Measurements from ENCODE around the gene ACTN3.

The ACTN3 gene

DNA sequence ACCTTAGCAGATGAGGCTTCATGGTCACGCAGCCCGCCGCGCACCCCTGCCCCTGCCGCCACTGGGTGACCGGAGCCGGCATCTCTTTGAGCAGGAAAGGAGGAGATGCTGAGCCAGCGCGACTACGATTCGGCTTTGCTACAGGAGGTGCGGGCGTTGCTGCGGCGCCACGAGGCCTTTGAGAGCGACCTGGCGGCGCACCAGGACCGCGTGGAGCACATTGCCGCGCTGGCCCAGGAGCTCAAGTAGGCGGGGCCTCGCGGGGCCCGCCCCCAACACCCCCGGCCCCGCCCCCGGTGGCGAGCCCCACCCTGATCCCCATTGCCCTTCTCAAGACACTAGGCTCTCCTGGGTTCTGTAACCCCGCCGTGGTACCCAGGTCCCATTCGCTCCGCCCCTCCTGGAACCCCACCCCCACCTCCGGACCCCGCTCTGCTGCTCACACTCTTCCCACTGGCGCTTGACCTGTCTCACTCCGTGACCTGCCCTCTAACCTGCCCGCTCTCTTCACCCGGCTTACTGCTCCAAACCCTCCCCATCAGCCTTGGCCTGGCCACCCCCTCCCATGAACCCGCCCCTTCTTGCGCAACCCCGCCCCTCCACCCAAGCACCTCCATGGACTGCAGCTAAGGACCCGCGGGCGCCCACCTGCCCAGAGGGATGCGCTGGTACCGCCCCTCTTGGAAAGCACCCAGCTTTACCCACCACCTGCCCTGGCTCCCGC, 12.6 kb downstream of the ACTN3 start:
- Histone ChIP-seq H3K18ac (ENCODE audit: low read length) (no peak overlapping the region), H3K4me2 (ENCODE audit: low read length) (no peak overlapping the region)
- no CpG with 5 or more reads among the region's 50 CpGs for WGBS (ENCODE audit: extremely low coverage, insufficient coverage, low lambda C conversion rate)

DNA sequence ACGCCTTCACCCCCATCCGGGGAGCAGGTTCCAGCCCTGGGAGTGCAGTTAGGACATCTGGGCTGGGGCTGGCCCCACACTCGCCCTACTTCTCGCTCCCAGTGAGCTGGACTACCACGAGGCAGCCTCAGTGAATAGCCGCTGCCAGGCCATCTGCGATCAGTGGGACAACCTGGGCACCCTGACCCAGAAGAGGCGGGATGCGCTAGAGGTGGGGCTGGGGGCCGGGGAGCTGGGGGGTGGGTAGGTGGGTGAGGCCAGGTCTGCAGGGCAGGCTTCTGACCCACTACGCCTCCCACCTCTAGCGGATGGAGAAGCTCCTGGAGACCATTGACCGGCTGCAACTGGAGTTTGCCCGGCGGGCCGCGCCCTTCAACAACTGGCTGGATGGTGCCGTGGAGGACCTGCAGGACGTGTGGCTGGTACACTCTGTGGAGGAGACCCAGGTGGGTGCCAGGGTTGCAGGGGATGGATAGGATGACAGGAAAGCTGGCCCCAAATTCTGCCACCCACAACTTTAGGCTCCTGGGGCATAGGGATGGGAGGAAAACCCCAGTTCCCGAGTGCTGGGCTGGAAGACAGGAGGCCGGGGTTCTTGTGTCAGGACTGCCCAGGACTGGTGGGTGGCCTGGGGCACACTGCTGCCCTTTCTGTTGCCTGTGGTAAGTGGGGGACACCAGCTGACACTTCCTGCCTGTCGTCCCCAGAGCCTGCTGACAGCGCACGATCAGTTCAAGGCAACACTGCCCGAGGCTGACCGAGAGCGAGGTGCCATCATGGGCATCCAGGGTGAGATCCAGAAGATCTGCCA, 13.4 kb downstream of the ACTN3 start:
- WGBS (ENCODE audit: extremely low coverage, insufficient coverage, low lambda C conversion rate) = no CpG with 5 or more reads among the region's 27 CpGs
- H4K8ac ChIP-seq (ENCODE audit: low read depth, low read length) = no peak overlapping the region
- no peaks in the 10 kb centered on the region for H3K36me3 ChIP-seq (ENCODE audit: control insufficient read depth, insufficient read depth, low read length)
- H2BK15ac ChIP-seq (replicated peaks; ENCODE audit: low read depth) = no peak overlapping the region
- no peak overlapping the region for H3K27ac ChIP-seq (ENCODE audit: low read depth, low read length)
- no peak overlapping the region for H2BK5ac ChIP-seq (ENCODE audit: low read length)
- no peak overlapping the region for H3K9ac ChIP-seq (ENCODE audit: low read length)
- no peaks in the 10 kb centered on the region for H3K27me3 ChIP-seq (ENCODE audit: insufficient read depth, low read length, poor library complexity)
- no peak overlapping the region for H2BK120ac ChIP-seq (ENCODE audit: low read depth, low read length)
- H3K4me1 ChIP-seq (ENCODE audit: control insufficient read depth, low read depth, low read length) = no peaks in the 10 kb centered on the region
- H3K56ac ChIP-seq (ENCODE audit: low read length) = no peak overlapping the region
- no peaks in the 10 kb centered on the region for H3K79me2 ChIP-seq (ENCODE audit: control insufficient read depth, insufficient read depth, low read length)
- H3K23ac ChIP-seq (ENCODE audit: low read length) = no peak overlapping the region
- H2AK5ac ChIP-seq (ENCODE audit: low read length) = no peak overlapping the region
- H3K79me1 ChIP-seq (ENCODE audit: low read length) = no peaks in the 10 kb centered on the region
- no peak overlapping the region for H3K18ac ChIP-seq (ENCODE audit: low read length)
- no peak for DNase-seq
- H3K4ac ChIP-seq (ENCODE audit: low read depth, low read length) = no peak overlapping the region
- no peak overlapping the region for H3K4me3 ChIP-seq (ENCODE audit: low read length)
- H4K5ac ChIP-seq (ENCODE audit: low read length) = no peak overlapping the region
- no peak overlapping the region for H3K4me2 ChIP-seq (ENCODE audit: low read length)

More for the DNA sequence above, 12.6 kb downstream of the ACTN3 start:
- no peak overlapping the region for H3K56ac ChIP-seq (ENCODE audit: low read length)
- H3K4me1 ChIP-seq (ENCODE audit: control insufficient read depth, low read depth, low read length) = no peaks in the 10 kb centered on the region
- H2BK15ac ChIP-seq (replicated peaks; ENCODE audit: low read depth) = no peak overlapping the region
- no peak overlapping the region for H3K27ac ChIP-seq (ENCODE audit: low read depth, low read length)
- H3K36me3 ChIP-seq (ENCODE audit: control insufficient read depth, insufficient read depth, low read length) = no peaks in the 10 kb centered on the region
- no peaks in the 10 kb centered on the region for H3K79me2 ChIP-seq (ENCODE audit: control insufficient read depth, insufficient read depth, low read length)
- no peak overlapping the region for H3K4me3 ChIP-seq (ENCODE audit: low read length)
- H4K5ac ChIP-seq (ENCODE audit: low read length) = no peak overlapping the region
- no peak overlapping the region for H2BK5ac ChIP-seq (ENCODE audit: low read length)
- H3K23ac ChIP-seq (ENCODE audit: low read length) = no peak overlapping the region
- no peak for DNase-seq
- H3K27me3 ChIP-seq (ENCODE audit: insufficient read depth, low read length, poor library complexity) = no peaks in the 10 kb centered on the region
- no peak overlapping the region for H4K8ac ChIP-seq (ENCODE audit: low read depth, low read length)
- no peaks in the 10 kb centered on the region for H3K79me1 ChIP-seq (ENCODE audit: low read length)
- H2BK120ac ChIP-seq (ENCODE audit: low read depth, low read length) = no peak overlapping the region
- no peak overlapping the region for H2AK5ac ChIP-seq (ENCODE audit: low read length)
- no peak overlapping the region for H3K9ac ChIP-seq (ENCODE audit: low read length)
- H3K4ac ChIP-seq (ENCODE audit: low read depth, low read length) = no peak overlapping the region

DNA sequence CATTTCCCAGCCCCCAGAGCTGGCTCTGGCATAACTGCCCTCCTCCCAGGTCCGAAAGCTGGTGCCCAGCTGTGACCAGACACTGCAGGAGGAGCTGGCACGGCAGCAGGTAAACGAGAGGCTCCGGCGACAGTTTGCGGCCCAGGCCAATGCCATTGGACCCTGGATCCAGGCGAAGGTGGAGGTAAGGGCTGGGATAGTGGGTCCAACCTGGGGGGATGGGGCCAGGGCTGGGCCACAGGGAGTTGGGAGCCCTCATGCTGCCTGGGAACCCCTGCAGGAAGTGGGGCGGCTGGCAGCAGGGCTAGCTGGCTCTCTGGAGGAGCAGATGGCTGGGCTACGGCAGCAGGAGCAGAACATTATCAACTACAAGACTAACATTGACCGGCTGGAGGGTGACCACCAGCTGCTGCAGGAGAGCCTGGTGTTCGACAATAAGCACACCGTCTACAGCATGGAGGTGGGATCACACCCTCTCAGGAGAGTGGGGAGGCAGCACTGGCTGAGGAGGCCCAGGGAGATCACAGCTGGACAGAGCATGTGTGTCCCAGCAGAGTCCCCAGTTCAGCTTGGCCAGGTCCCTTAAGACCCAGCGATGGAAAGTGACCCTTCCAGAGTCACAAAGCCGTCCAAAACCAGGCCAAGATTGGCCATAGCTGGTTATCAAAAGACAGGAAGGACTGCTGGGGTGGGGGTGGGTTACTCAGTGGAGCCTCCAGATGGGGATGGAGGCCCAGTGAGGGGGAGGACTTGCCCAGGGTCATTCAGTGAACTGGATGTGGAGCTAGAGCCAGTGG, 14.7 kb downstream of the ACTN3 start:
- Histone ChIP-seq H3K4me1 (ENCODE audit: control insufficient read depth, low read depth, low read length) (no peaks in the 10 kb centered on the region), H3K9ac (ENCODE audit: low read length) (no peak overlapping the region), H4K5ac (ENCODE audit: low read length) (no peak overlapping the region), H2BK120ac (ENCODE audit: low read depth, low read length) (no peak overlapping the region), H3K4me2 (ENCODE audit: low read length) (no peak overlapping the region), H3K56ac (ENCODE audit: low read length) (peak overlapping the region; percentile 25), H3K4ac (ENCODE audit: low read depth, low read length) (no peak overlapping the region), H3K27me3 (ENCODE audit: insufficient read depth, low read length, poor library complexity) (no peaks in the 10 kb centered on the region), H3K79me1 (ENCODE audit: low read length) (no peaks in the 10 kb centered on the region), H2BK15ac (replicated peaks; ENCODE audit: low read depth) (no peak overlapping the region), H3K36me3 (ENCODE audit: control insufficient read depth, insufficient read depth, low read length) (no peaks in the 10 kb centered on the region), H3K27ac (ENCODE audit: low read depth, low read length) (no peak overlapping the region), H2AK5ac (ENCODE audit: low read length) (no peak overlapping the region), H2BK5ac (ENCODE audit: low read length) (no peak overlapping the region), H4K8ac (ENCODE audit: low read depth, low read length) (no peak overlapping the region), H3K4me3 (ENCODE audit: low read length) (no peak overlapping the region), H3K23ac (ENCODE audit: low read length) (no peak overlapping the region), H3K18ac (ENCODE audit: low read length) (no peak overlapping the region), H3K79me2 (ENCODE audit: control insufficient read depth, insufficient read depth, low read length) (no peaks in the 10 kb centered on the region)
- WGBS (ENCODE audit: extremely low coverage, insufficient coverage, low lambda C conversion rate) = no CpG with 5 or more reads among the region's 14 CpGs
- DNase-seq = no peak

DNA sequence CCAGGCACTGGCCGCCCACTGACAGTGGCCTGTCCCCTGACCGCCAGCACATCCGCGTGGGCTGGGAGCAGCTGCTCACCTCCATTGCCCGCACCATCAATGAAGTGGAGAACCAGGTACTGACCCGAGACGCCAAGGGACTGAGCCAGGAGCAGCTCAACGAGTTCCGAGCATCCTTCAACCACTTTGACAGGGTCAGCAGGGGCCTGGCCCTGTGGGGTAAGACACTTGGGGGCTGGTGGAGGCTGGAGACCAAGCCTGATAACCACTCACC, 15.2 kb downstream of the ACTN3 start:
- no peak overlapping the region for H2BK120ac ChIP-seq (ENCODE audit: low read depth, low read length)
- no peaks in the 10 kb centered on the region for H3K79me2 ChIP-seq (ENCODE audit: control insufficient read depth, insufficient read depth, low read length)
- H3K4me1 ChIP-seq (ENCODE audit: control insufficient read depth, low read depth, low read length) = no peaks in the 10 kb centered on the region
- H3K23ac ChIP-seq (ENCODE audit: low read length) = no peak overlapping the region
- H3K18ac ChIP-seq (ENCODE audit: low read length) = no peak overlapping the region
- no peaks in the 10 kb centered on the region for H3K36me3 ChIP-seq (ENCODE audit: control insufficient read depth, insufficient read depth, low read length)
- no peak overlapping the region for H3K56ac ChIP-seq (ENCODE audit: low read length)
- no peak overlapping the region for H3K9ac ChIP-seq (ENCODE audit: low read length)
- H3K27ac ChIP-seq (ENCODE audit: low read depth, low read length) = no peak overlapping the region
- no peak for DNase-seq
- no peaks in the 10 kb centered on the region for H3K27me3 ChIP-seq (ENCODE audit: insufficient read depth, low read length, poor library complexity)
- no peak overlapping the region for H4K8ac ChIP-seq (ENCODE audit: low read depth, low read length)
- no peak overlapping the region for H2BK5ac ChIP-seq (ENCODE audit: low read length)
- no peak overlapping the region for H2BK15ac ChIP-seq (replicated peaks; ENCODE audit: low read depth)
- no peak overlapping the region for H3K4ac ChIP-seq (ENCODE audit: low read depth, low read length)
- no peak overlapping the region for H3K4me3 ChIP-seq (ENCODE audit: low read length)
- H3K79me1 ChIP-seq (ENCODE audit: low read length) = no peaks in the 10 kb centered on the region
- no CpG with 5 or more reads among the region's 9 CpGs for WGBS (ENCODE audit: extremely low coverage, insufficient coverage, low lambda C conversion rate)
- H3K4me2 ChIP-seq (ENCODE audit: low read length) = no peak overlapping the region
- no peak overlapping the region for H2AK5ac ChIP-seq (ENCODE audit: low read length)
- H4K5ac ChIP-seq (ENCODE audit: low read length) = no peak overlapping the region

DNA sequence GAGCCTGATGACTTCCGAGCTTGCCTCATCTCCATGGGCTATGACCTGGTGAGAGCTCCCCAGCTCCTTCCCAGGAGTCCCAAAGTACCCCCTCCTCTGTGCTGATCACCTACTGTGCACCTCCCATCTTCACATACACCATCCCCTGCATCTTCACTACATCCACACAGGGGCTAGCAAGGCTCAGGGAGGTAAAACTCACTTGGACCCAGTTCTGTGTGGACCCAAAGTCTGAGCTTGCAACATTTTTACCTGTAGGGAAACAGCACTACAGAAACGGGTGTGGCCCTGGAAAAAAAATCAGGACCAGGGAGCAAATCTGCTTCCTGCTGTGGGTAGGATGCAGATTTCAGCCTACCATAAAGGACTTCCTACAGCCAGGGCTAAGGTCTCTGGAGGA, 15.6 kb downstream of the ACTN3 start:
- H2BK5ac ChIP-seq (ENCODE audit: low read length) = no peak overlapping the region
- no peak overlapping the region for H4K5ac ChIP-seq (ENCODE audit: low read length)
- H3K4me3 ChIP-seq (ENCODE audit: low read length) = no peak overlapping the region
- H3K23ac ChIP-seq (ENCODE audit: low read length) = no peak overlapping the region
- H4K8ac ChIP-seq (ENCODE audit: low read depth, low read length) = no peak overlapping the region
- H3K4me2 ChIP-seq (ENCODE audit: low read length) = no peak overlapping the region
- H3K27ac ChIP-seq (ENCODE audit: low read depth, low read length) = no peak overlapping the region
- no peak overlapping the region for H3K56ac ChIP-seq (ENCODE audit: low read length)
- H3K36me3 ChIP-seq (ENCODE audit: control insufficient read depth, insufficient read depth, low read length) = no peaks in the 10 kb centered on the region
- no peak overlapping the region for H2BK120ac ChIP-seq (ENCODE audit: low read depth, low read length)
- no peak overlapping the region for H3K4ac ChIP-seq (ENCODE audit: low read depth, low read length)
- H3K27me3 ChIP-seq (ENCODE audit: insufficient read depth, low read length, poor library complexity) = no peaks in the 10 kb centered on the region
- H3K4me1 ChIP-seq (ENCODE audit: control insufficient read depth, low read depth, low read length) = no peaks in the 10 kb centered on the region
- no peak overlapping the region for H2BK15ac ChIP-seq (replicated peaks; ENCODE audit: low read depth)
- H3K79me1 ChIP-seq (ENCODE audit: low read length) = no peaks in the 10 kb centered on the region
- no peaks in the 10 kb centered on the region for H3K79me2 ChIP-seq (ENCODE audit: control insufficient read depth, insufficient read depth, low read length)
- no peak overlapping the region for H3K18ac ChIP-seq (ENCODE audit: low read length)
- no peak overlapping the region for H3K9ac ChIP-seq (ENCODE audit: low read length)
- no peak for DNase-seq
- no CpG with 5 or more reads among the region's 2 CpGs for WGBS (ENCODE audit: extremely low coverage, insufficient coverage, low lambda C conversion rate)
- no peak overlapping the region for H2AK5ac ChIP-seq (ENCODE audit: low read length)

All from mesendoderm (in vitro differentiated cells).